Putamen (tissue), 1 donor: ENCODE data around the gene CYP2S1.
"Not testable (repeated sequence)": the region's sequence is repeated elsewhere in the genome, so short reads cannot be mapped to it uniquely, and the experiment has no call there.

Experiments used
- DNase-seq: peaks from one replicate; pipeline ENCODE4 v3.0.0-alpha.2; 2016; ENCODE audit warnings: low spot score

Gene CYP2S1

DNA sequence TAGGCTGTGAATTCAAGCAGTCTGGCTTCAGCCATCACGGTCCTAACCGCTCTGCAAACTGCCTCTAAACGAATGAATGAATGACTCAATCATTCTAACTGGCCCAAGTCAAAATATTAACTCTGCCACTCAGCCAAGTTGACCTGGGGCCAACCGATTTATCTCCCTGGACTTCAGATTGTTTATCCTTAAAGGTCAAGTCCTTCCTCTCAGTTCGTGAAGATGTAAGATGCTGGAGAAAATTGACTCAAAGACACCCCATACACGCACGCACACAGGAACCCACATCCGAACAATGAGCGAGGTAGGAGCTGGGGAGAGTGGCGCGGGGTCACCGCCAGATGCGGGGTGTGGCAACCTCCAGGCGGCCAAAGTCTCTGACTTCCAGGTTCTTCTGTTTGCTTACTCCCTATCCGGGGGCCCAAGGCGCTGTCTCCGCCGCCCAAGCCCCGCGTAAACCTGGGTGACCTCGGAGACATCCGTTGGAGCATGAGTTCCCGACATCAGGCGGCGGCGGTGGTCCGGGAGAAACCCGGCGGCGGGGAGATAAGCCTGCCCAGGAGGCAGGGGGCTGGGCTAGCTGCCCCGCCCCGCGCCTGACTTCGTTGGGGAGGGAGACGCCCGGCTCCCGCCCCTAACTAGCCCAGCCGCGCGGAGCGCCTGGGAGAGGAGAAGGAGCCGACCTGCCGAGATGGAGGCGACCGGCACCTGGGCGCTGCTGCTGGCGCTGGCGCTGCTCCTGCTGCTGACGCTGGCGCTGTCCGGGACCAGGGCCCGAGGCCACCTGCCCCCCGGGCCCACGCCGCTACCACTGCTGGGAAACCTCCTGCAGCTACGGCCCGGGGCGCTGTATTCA lies at the start of gene CYP2S1:
Gene CYP2S1 (plus strand): TSS at position 646 of the 856 bp plus-strand sequence. CDS start 46 bp downstream, at position 692.
- no peak for DNase-seq

DNA sequence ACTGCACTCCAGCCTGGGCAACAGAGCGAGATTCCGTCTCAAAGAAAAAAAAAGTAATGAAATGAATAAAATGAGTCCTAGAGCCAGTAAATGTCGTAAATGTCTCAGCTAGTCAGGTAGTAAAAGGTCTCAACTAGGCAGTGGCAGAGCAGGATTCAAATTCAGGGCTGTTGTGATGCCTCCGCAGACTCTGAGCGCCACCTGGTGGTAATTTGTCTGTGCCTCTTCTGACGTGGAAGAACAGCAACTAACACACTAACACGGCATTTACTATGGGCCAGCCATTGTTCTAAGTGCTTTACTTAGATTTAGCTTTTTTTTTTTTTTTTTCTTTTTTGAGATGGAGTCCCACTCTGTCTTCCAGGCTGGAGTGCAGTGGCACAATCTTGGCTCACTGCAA lies 48.6 kb upstream of the CYP2S1 start:
- peak; percentile 46 for DNase-seq

- DNase-seq: no peak
These were observed 43.2 kb upstream of the CYP2S1 start for GRCh38 chr19:41149831-41150230.

DNA sequence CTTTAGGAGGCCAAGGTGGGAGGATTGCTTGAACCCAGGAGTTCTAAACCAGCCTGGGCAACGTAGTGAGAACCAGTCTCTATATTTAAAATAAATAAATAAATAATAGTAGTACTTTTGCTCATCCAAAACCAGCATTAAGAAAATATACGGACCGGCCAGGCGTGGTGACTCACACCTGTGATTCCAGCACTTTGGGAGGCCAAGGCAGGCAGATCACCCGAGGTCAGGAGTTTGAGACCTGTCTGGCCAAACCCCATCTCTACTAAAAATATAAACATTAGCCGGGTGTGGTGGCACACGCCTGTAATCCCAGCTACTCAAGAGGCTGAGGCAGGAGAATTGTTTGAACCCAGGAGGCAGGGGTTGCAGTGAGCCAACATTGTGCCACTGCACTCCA lies 42.0 kb upstream of the CYP2S1 start:
- DNase-seq: not testable (repeated sequence)

DNA sequence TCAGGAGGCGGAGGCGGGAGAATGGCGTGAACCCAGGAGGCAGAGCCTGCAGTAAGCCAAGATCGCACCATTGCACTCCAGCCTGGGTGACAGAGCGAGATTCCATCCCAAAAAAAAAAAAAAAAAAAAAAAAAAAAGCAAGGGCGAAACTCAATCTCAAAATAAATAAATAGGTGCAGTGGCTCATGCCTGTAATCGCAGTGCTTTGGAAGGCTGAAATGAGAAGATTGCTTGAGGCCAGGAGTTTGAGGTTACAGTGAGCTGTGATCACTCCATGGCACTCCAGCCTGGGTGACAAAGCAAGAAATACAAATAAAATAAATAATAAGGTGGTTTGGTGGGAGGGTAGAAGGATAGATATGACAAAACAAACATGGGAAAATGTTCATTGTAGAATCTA lies 39.0 kb upstream of the CYP2S1 start:
- no peak for DNase-seq

DNA sequence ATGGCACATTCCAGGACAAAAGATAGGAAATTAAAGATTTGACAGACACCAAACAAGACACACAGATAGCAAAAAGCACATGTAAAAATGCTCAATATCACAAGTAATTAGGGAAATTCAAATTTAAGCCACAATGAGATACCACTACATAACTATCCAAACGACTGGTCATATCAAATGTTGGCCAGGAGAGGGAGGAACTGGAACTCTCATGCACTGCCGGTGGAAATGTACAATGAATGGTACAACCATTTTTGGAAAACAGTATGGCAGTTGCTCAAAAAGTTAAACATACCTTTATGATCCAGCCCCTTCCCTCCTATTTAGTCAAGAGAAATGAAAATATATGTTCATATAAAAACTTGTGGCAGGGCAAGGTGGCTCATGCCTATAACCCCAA lies 36.8 kb upstream of the CYP2S1 start:
- DNase-seq: no peak

DNA sequence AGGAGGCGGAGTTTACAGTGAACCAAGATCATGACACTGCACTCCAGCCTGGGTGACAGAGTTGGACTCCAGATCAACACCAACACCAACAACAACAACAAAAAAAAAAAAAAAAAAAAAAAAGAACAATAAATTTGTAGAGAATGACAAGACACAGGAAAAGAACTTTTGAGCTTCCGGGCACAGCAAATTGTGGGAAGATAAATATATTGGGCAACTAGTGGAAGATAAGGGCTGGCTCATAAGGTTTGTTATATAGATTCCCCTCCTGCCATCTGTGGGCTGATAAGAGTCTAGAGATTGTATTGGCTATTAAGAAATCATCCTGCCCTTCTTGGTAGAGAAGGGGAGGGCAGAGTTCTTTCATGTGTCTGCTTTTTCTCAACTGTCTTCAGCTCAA lies 33.1 kb upstream of the CYP2S1 start:
- DNase-seq: no peak

- DNase-seq: no peak
These were observed 31.1 kb upstream of the CYP2S1 start for GRCh38 chr19:41161903-41162302.

DNA sequence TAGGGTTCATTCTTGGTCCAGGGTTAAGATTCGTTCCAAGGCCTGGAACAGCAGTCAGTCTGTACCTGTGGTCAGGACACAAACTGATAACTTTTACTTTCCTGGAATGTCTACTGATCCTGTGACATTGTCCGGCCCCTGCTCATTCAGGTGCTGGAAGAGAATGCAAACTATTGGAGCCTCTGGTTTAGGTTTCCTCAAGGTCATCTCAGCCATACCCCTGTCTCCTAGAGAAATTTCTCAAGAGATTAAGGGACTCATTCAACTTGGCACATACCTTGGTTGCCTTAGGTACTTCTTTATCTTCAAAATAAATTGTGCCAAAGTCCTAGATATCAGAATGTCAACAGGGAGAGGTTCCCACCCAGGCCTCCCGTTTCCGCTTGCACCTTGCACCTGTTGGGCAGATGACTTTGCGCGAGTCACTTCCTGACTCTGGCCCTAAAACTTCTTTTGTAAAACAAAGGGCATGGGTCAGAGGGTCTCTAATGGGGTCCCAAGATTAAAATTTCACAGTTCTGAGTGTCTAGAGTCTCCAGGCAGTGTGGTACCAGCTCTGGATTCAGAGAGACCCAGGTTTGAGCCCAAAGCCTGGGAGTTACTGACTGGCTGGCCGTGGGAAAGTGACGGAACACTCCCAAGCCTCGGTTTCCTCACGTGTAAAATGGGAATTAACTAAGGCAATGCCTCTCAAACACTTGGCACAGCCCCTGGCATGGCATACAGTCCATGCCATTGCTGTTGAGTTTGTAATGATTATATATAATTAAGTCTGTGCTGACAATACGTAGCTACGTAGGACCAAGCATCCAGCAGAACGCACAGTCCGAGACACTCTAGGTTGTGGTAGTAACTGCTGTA lies 25.8 kb upstream of the CYP2S1 start:
- DNase-seq: no peak

DNA sequence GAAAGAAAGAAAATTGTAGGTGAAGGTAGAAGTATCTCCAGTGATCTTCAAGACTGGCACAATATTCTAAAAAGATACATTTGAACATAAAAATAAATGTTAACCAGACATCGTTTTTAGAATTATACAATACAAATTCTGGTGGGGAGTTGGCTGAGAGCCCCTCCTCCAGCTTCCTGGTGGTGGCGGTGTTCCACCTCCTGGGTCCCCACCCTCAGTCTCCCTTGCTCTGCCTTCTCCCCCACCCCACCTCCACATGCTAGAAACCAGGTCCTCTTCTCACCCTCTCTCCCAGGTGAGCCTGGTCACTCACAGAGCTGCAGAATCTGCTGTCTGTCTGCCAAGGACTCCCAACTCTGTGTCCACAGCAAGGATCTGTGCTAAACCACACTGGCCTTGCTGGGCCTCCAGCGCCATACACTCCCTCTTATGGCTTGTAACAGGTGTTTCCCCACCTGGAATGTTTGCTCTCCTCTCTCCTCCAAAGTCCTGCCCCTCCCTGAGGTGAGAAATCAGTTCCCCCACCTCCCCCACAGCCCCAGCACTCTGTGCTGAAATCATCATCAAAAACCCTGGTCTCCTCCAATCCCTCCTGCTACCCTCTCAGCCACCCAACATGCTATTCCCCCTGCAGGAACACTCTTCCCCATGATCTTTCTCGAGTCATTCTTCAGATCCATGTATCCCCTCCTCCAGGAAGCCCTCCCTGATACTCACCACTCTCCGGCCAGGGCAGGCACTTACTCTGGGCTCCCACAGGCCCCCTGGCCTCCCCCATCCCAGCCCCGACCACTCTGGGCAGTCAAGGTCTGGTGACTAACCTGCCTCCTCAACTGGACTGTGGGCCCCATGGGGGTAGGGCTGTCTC lies 20.5 kb upstream of the CYP2S1 start:
- DNase-seq: no peak

- no peak for DNase-seq
These were observed 18.6 kb upstream of the CYP2S1 start for GRCh38 chr19:41174297-41174928.

GRCh38 chr19:41175801-41176777 lies 16.9 kb upstream of the CYP2S1 start:
- peak; percentile 27 for DNase-seq

DNA sequence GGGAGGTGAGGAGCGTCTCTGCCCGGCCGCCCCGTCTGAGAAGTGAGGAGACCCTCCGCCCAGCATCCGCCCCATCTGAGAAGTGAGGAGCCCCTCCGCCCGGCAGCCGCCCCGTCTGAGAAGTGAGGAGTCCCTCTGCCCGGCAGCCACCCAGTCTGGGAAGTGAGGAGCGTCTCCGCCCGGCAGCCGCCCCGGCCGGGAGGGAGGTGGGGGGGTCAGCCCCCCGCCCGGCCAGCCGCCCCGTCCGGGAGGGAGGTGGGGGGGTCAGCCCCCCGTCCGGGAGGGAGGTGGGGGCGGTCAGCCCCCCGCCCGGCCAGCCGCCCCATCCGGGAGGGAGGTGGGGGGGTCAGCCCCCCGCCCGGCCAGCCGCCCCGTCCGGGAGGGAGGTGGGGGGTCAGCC lies 12.8 kb upstream of the CYP2S1 start:
- not testable (repeated sequence) for DNase-seq

DNA sequence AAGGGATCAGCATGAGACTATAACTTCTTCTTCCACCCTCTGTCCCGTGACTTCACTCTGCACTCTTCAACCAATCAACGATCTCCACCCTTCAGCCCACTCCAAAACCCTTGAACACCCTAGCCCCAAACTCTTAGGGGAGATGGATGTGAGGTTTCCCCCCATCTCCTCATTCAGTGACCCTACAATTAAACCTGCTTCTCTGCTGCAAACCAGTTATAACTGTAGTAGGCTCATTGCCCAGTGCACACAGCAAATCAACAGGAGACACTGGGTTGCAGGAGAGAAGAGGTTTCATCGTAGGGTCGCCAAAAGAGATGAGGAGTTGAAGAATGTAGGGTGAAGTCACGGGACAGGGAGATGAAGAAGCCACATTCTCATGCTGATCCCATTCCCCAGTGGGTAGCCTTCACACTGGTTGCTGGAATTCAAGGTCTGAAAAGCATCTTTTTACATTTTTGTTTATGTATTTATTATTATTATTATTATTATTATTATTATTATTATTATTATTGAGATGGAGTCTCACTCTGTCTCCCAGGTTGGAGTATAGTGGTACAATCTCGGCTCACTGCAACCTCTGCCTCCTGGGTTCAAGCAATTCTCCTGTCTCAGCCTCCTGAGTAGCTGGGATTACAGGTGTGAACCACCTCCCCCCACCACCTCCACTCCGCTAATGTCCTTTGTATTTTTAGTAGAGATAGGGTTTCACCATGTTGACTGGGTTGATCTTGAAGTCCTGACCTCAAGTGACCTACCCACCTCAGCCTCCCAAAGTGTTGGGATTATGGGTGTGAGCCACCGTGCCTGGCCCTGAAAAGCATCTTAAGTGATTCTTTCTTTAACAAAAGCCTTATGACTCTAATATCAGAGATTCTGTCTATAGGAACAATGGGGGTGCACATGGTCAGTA lies 5.8 kb upstream of the CYP2S1 start:
- no peak for DNase-seq

- DNase-seq: no peak
These were observed 5.1 kb upstream of the CYP2S1 start for GRCh38 chr19:41187884-41188279.

- DNase-seq: no peak
These were observed 3.5 kb upstream of the CYP2S1 start for GRCh38 chr19:41189425-41190065.

DNA sequence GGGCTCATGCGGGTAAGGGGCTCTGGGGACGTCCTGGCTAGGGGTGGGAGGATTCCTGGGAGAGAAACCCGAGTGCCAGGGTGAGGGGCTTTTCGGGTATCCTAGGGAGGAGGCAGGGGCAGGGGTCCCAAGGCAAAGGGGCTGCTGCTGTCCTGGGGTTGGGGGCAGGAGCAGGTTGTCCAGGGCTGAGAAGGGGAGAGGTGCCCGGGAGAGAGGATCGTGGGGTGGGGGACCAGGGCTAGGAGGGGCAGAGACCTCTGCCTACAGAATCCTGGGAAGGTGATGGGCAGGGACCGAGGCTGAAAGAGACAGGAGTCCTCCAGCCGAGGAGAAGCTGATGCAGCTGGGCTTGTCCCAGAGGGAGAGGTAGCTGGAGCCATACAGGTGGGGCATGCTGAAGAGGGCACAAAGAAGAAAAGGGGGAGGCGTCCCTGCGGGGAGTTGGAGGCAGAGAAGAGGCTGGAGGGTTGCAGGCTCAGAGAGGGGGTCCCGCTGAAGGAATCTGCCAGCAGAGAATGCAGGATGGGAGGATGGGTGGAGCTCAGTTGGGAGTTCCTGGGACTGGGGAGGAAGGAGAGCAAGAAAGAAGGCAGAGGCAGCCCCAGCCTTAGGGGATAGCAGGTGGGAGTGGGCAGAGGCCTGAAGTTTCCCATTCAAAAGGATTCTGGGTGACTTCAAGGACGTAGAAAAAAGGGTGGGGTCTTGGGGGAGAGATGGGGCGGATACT lies 574 bp downstream of the CYP2S1 start:
- no peak for DNase-seq

- DNase-seq: no peak
These were observed 1.1 kb downstream of the CYP2S1 start for GRCh38 chr19:41194157-41194552.
